ENCODE measurements around the gene CYP27A1. TPM values are rescaled to one million over a fixed set of nuclear protein-coding genes. Genes with fewer than 3 reads are reported as not detected.

CYP27A1 gene
- total RNA-seq, 1 donor from 2014 or later, result 6.7 TPM

GRCh38 chr2:218832081-218832480, 50.1 kb downstream of the CYP27A1 start:
- no peaks in the 10 kb centered on the region for H3K36me3 ChIP-seq
- H3K4me3 ChIP-seq, result no peak overlapping the region
- intact Hi-C loops (cut with micrococcal nuclease), result loop anchor here (10.0 kb wide), 1 partner anchor 97 kb away; no protein-coding TSS in a partner anchor
- peaks cover 84% of the 10 kb centered on the region for H3K27me3 ChIP-seq (ENCODE audit: low read depth)
- no peak for TF ChIP-seq CTCF (IDR thresholded peaks at IDR 0.05; ENCODE audit: borderline replicate concordance)
- peak overlapping the region; percentile 86 for H3K27ac ChIP-seq (replicated peaks)
- H3K9me3 ChIP-seq (replicated peaks), result peaks cover 5% of the 10 kb centered on the region
- peaks cover 6% of the 10 kb centered on the region for H3K4me1 ChIP-seq
- DNase-seq, result no peak

- Histone ChIP-seq H3K9me3 (replicated peaks) (peaks cover 10% of the 10 kb centered on the region), H3K4me1 (peaks cover 6% of the 10 kb centered on the region), H3K27ac (replicated peaks) (peak overlapping the region; percentile 86), H3K36me3 (no peaks in the 10 kb centered on the region), H3K4me3 (no peak overlapping the region), H3K27me3 (ENCODE audit: low read depth) (peaks cover 80% of the 10 kb centered on the region)
- intact Hi-C loops (cut with micrococcal nuclease), result loop anchor here (10.0 kb wide), 1 partner anchor 98 kb away; no protein-coding TSS in a partner anchor
- DNase-seq, result peak; percentile 59
- no peak for TF ChIP-seq CTCF (IDR thresholded peaks at IDR 0.05; ENCODE audit: borderline replicate concordance)
Observed at GRCh38 chr2:218832520-218832919, 50.6 kb downstream of the CYP27A1 start.

GRCh38 chr2:218833023-218833609, 51.2 kb downstream of the CYP27A1 start:
- H3K4me1 ChIP-seq, result peaks cover 6% of the 10 kb centered on the region
- intact Hi-C loops (cut with micrococcal nuclease), result loop anchor here (10.0 kb wide), 1 partner anchor 98 kb away; no protein-coding TSS in a partner anchor

GRCh38 chr2:218834685-218835084, 52.7 kb downstream of the CYP27A1 start:
- no peaks in the 10 kb centered on the region for H3K36me3 ChIP-seq
- no peak for TF ChIP-seq CTCF (IDR thresholded peaks at IDR 0.05; ENCODE audit: borderline replicate concordance)
- intact Hi-C loops (cut with micrococcal nuclease), result loop anchor here (10.0 kb wide), 1 partner anchor 100 kb away; no protein-coding TSS in a partner anchor
- no peak overlapping the region for H3K27ac ChIP-seq (replicated peaks)
- H3K4me1 ChIP-seq, result peaks cover 6% of the 10 kb centered on the region
- DNase-seq, result no peak
- H3K4me3 ChIP-seq, result no peak overlapping the region
- H3K27me3 ChIP-seq (ENCODE audit: low read depth), result peaks cover 74% of the 10 kb centered on the region
- peaks cover 20% of the 10 kb centered on the region for H3K9me3 ChIP-seq (replicated peaks)

More at GRCh38 chr2:218833023-218833609, 51.2 kb downstream of the CYP27A1 start:
- DNase-seq, result no peak
- no peak overlapping the region for H3K4me3 ChIP-seq
- peak overlapping the region; percentile 86 for H3K27ac ChIP-seq (replicated peaks)
- H3K27me3 ChIP-seq (ENCODE audit: low read depth), result peaks cover 74% of the 10 kb centered on the region
- no peaks in the 10 kb centered on the region for H3K36me3 ChIP-seq
- H3K9me3 ChIP-seq (replicated peaks), result peaks cover 16% of the 10 kb centered on the region
- TF ChIP-seq CTCF (IDR thresholded peaks at IDR 0.05; ENCODE audit: borderline replicate concordance), result no peak

- Histone ChIP-seq H3K36me3 (no peaks in the 10 kb centered on the region), H3K27ac (replicated peaks) (no peak overlapping the region), H3K4me3 (no peak overlapping the region), H3K27me3 (ENCODE audit: low read depth) (peaks cover 60% of the 10 kb centered on the region), H3K4me1 (no peaks in the 10 kb centered on the region), H3K9me3 (replicated peaks) (peaks cover 20% of the 10 kb centered on the region)
- intact Hi-C loops (cut with micrococcal nuclease), result loop anchor here (10.0 kb wide), 1 partner anchor 103 kb away; no protein-coding TSS in a partner anchor
- no peak for DNase-seq
- TF ChIP-seq CTCF (IDR thresholded peaks at IDR 0.05; ENCODE audit: borderline replicate concordance), result no peak
Observed at GRCh38 chr2:218837495-218837894, 55.5 kb downstream of the CYP27A1 start.
